ENCODE measurements around the gene CADM4.
"Not testable (repeated sequence)": the region's sequence is repeated elsewhere in the genome, so short reads cannot be mapped to it uniquely, and the experiment has no call there.

CADM4 gene

GRCh38 chr19:43606569-43607229 lies 33.0 kb downstream of the CADM4 start:
- no peak for DNase-seq (ENCODE audit: low spot score)

- peak; percentile 31 for DNase-seq (ENCODE audit: low spot score)
Measured at GRCh38 chr19:43605875-43606568, 33.6 kb downstream of the CADM4 start.

- DNase-seq (ENCODE audit: low spot score) = not testable (repeated sequence)
Measured at GRCh38 chr19:43600326-43600725, 39.3 kb downstream of the CADM4 start.

GRCh38 chr19:43599635-43600295 lies 39.9 kb downstream of the CADM4 start:
- DNase-seq (ENCODE audit: low spot score) = peak; percentile 32

GRCh38 chr19:43598445-43599240 lies 41.0 kb downstream of the CADM4 start:
- no peak for DNase-seq (ENCODE audit: low spot score)

GRCh38 chr19:43597876-43598275 lies 41.8 kb downstream of the CADM4 start:
- no peak for DNase-seq (ENCODE audit: low spot score)

- DNase-seq (ENCODE audit: low spot score) = no peak
Measured at GRCh38 chr19:43596842-43597461, 42.7 kb downstream of the CADM4 start.

- peak; percentile 99 for DNase-seq (ENCODE audit: low spot score)
Measured at GRCh38 chr19:43595999-43596841, 43.4 kb downstream of the CADM4 start, which contains the start of the genes IRGQ and ZNF576. Gene IRGQ, minus strand, starts transcription at chr19:43596134. Its CDS starts 796 bp downstream, at chr19:43595338. Gene ZNF576, plus strand, starts transcription at chr19:43596595. Its CDS starts 514 bp downstream, at chr19:43597109.

- no peak for DNase-seq (ENCODE audit: low spot score)
Measured at GRCh38 chr19:43595605-43595998, 44.0 kb downstream of the CADM4 start.

GRCh38 chr19:43594710-43595604 lies 44.7 kb downstream of the CADM4 start:
- peak; percentile 55 for DNase-seq (ENCODE audit: low spot score)

GRCh38 chr19:43594081-43594697 lies 45.5 kb downstream of the CADM4 start:
- no peak for DNase-seq (ENCODE audit: low spot score)

GRCh38 chr19:43592800-43593350 lies 46.8 kb downstream of the CADM4 start:
- DNase-seq (ENCODE audit: low spot score) = no peak

- no peak for DNase-seq (ENCODE audit: low spot score)
Measured at GRCh38 chr19:43591904-43592772, 47.5 kb downstream of the CADM4 start.

- no peak for DNase-seq (ENCODE audit: low spot score)
Measured at GRCh38 chr19:43589678-43590077, 50.0 kb downstream of the CADM4 start.

GRCh38 chr19:43589277-43589676 lies 50.4 kb downstream of the CADM4 start:
- DNase-seq (ENCODE audit: low spot score) = no peak

- DNase-seq (ENCODE audit: low spot score) = not testable (repeated sequence)
Measured at GRCh38 chr19:43587029-43587428, 52.6 kb downstream of the CADM4 start.

GRCh38 chr19:43586346-43586745 lies 53.3 kb downstream of the CADM4 start:
- DNase-seq (ENCODE audit: low spot score) = no peak

GRCh38 chr19:43584484-43584883 lies 55.2 kb downstream of the CADM4 start:
- no peak for DNase-seq (ENCODE audit: low spot score)
